Spleen (tissue), 11 donors: ENCODE measurements around the gene MINDY4. TPM values are rescaled to one million over a fixed set of nuclear protein-coding genes. Genes with fewer than 3 reads are reported as not detected.

Source experiments
- DNase-seq: peaks from one replicate; pipeline ENCODE4 v3.0.0-alpha.2; 2020
- H3K27ac ChIP-seq, 8 donors: fragments of 200-600 bp; sonication (generic) in 7 of 8; 1 replicate in 4 of 8; 2 replicates in 4 of 8; pipeline versions ENCODE4 v1.5.0 to v1.8.0; 2016 to 2021; ENCODE audit warnings: inconsistent platforms in 4 of 8, mild to moderate bottlenecking in 4 of 8, moderate library complexity in 1 of 8
- H3K27me3 ChIP-seq, 7 donors: fragments of 200-600 bp; sonication (generic) in 6 of 7; replicated peaks in 1 of 7; 1 replicate in 4 of 7; 2 replicates in 3 of 7; pipeline versions ENCODE4 v1.5.0 to v1.8.0; 2016 to 2021; ENCODE audit warnings: inconsistent platforms in 3 of 7, mild to moderate bottlenecking in 1 of 7
- H3K36me3 ChIP-seq, 6 donors: fragments of 200-600 bp; sonication (generic) in 5 of 6; 1 replicate in 4 of 6; 2 replicates in 2 of 6; pipeline versions ENCODE4 v1.5.0 to v1.8.0; 2016 to 2021; ENCODE audit warnings: inconsistent platforms in 2 of 6
- H3K4me1 ChIP-seq, 6 donors: fragments of 200-600 bp; sonication (generic) in 5 of 6; 1 replicate in 3 of 6; 2 replicates in 3 of 6; pipeline versions ENCODE4 v1.5.0 to v1.8.0; 2016 to 2021; ENCODE audit warnings: inconsistent platforms in 3 of 6
- H3K4me3 ChIP-seq, 8 donors: fragments of 200-600 bp; sonication (generic) in 7 of 8; 1 replicate in 4 of 8; 2 replicates in 4 of 8; pipeline versions ENCODE4 v1.5.0 to v1.8.0; 2016 to 2021; ENCODE audit warnings: inconsistent platforms in 4 of 8, mild to moderate bottlenecking in 4 of 8, moderate library complexity in 2 of 8
- H3K9me3 ChIP-seq, 8 donors: fragments of 200-600 bp; sonication (generic) in 7 of 8; 1 replicate in 4 of 8; 2 replicates in 4 of 8; pipeline versions ENCODE4 v1.5.0 to v1.8.0; 2016 to 2021; ENCODE audit warnings: inconsistent platforms in 4 of 8
- POLR2A ChIP-seq, 3 donors: fragments of 450-650 bp; IDR thresholded peaks; one replicate each; pipeline ENCODE4 v1.5.1; 2017; ENCODE audit warnings: antibody characterized with exemption in 3 of 3, mild to moderate bottlenecking in 1 of 3
- POLR2AphosphoS5 ChIP-seq, 3 donors: sonication (generic); formaldehyde crosslinking; IDR thresholded peaks; one replicate each; pipeline ENCODE4 v1.5.1; 2017; ENCODE audit warnings: antibody characterized with exemption in 3 of 3
- WGBS, 5 donors: extraction: QIAGEN DNeasy Blood & Tissue Kit in 3 of 5; methylation state at CpG; one replicate each; pipeline versions ENCODE4 v1.1.5 to v1.1.7; 2013 to 2018; 5-methylcytosine and 5-hydroxymethylcytosine counted together
- intact Hi-C: fragments of 100-400 bp; cut with DNase I; formaldehyde crosslinking; loops from one replicate; pipeline ENCODE4 v1.15.0; 2023; ENCODE audit warnings: low total_unique reads
- polyA plus RNA-seq, 3 donors: library from polyadenylated mRNA; stranded (reverse); fragments of 200-250 nt; gene quantifications; one replicate each; pipeline ENCODE4 v1.2.1, GENCODE V29; 2013
- total RNA-seq, 7 donors: library from RNA; depleted of rRNA in 3 of 7; stranded (reverse); fragments of >200 nt in 3 of 7; fragmentation: NEBNext Ultra II Directional in 4 of 7; extraction: Animal tissue kit (Norgen Biotek cat#: 25700) in 4 of 7; gene quantifications; one replicate each; pipeline versions ENCODE4 v1.1.0 to v1.2.1, GENCODE V29; 2016 to 2021
- TF ChIP-seq, protein P1 (sequence below), 11 experiments: fragments of 200-600 bp in 7 of 11; fragments of 450-650 bp in 4 of 11; sonication (generic) in 4 of 11; IDR thresholded peaks in 8 of 11; conservative IDR thresholded peaks in 3 of 11; 1 replicate in 7 of 11; 2 replicates in 4 of 11; pipeline versions ENCODE4 v1.4.0 to v1.8.0; 2016 to 2021; ENCODE audit warnings: antibody characterized with exemption in 11 of 11, inconsistent platforms in 4 of 11, mild to moderate bottlenecking in 1 of 11
- donor health status: healthy with polysubstance abuse.
- donor health status: DM: no; HTN: no; CAD: no; lungs with moderate emphysema.
- donor health status: DM: no; HTN: no; CAD: no.
- donor health status: Bipolar disorder and iron deficiency.
- donor health status: healthy.
- donor health status: DM: no; HTN: no; CAD: no.
- donor health status: DM: yes; HTN: yes; CAD: no.

MINDY4 gene
- total and polyA plus RNA-seq, 10 donors, result 0.63 to 7.0 (median 3.0) TPM

DNA sequence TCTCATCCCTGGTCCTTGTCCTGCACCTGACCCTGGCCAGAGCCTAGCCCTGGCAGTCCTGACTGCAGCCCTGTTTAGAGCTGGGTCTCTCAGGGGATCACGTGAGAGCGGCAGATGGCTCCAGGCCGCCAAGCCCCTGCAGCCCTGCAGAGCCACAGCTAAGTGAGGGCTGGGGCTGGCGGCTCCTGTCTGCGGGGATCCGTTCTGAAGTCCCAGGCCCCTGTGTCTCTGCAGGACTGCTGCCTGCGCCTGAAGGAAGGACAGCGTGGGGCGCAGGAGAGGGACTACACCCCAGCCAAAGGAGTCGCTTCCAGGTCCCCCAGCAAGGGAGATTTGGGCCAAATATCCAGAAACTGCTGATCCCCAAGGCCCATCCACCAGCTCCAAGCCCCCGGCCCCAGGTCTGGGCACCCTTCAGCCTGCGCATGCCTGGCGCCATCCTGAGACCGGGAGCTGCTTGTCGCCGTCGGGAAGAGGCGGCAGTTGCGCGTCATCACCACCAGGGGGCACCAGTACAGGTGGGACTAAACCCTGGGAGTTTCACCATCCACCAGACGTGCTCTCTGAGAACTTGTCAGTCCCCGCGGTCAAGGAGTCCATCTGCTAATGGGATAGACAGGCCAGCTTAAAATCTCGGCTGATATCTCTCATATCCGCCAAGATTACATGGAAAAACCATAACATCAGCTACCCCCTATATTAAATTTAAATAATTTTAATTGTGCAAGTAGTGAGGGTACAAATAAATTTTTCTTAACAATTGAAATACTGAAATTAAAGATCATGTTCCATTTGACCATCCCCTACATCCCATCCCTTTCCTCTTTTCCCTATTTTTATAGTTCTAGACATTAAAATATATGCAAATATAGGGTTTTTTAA lies 167.5 kb downstream of the MINDY4 start:
- Histone ChIP-seq H3K27ac (no peak overlapping the region), H3K27me3 (peaks cover 0 to 53% (median 18%) of the 10 kb centered on the region in 7 donors), H3K36me3 (no peaks in the 10 kb centered on the region), H3K9me3 (no peaks in the 10 kb centered on the region), H3K4me1 (peaks cover 0 to 7% (median 4%) of the 10 kb centered on the region in 6 donors), H3K4me3 (peak overlapping the region in 1 of 8 donors; percentile 20)
- 14 to 19% (median 19%) methylated on average over 22 to 25 of the region's 25 CpGs for WGBS, 5 donors
- TF ChIP-seq, protein P1, sequence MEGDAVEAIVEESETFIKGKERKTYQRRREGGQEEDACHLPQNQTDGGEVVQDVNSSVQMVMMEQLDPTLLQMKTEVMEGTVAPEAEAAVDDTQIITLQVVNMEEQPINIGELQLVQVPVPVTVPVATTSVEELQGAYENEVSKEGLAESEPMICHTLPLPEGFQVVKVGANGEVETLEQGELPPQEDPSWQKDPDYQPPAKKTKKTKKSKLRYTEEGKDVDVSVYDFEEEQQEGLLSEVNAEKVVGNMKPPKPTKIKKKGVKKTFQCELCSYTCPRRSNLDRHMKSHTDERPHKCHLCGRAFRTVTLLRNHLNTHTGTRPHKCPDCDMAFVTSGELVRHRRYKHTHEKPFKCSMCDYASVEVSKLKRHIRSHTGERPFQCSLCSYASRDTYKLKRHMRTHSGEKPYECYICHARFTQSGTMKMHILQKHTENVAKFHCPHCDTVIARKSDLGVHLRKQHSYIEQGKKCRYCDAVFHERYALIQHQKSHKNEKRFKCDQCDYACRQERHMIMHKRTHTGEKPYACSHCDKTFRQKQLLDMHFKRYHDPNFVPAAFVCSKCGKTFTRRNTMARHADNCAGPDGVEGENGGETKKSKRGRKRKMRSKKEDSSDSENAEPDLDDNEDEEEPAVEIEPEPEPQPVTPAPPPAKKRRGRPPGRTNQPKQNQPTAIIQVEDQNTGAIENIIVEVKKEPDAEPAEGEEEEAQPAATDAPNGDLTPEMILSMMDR (IDR thresholded peaks at IDR 0.05 in 8 of 11, conservative IDR thresholded peaks at IDR 0.05 in 3 of 11), result peak; percentile 60 to 95 (median 86)
- TF ChIP-seq POLR2A (IDR thresholded peaks at IDR 0.05), result no peak
- peak in 1 of 3 donors; percentile 25 for TF ChIP-seq POLR2AphosphoS5 (IDR thresholded peaks at IDR 0.05)
- intact Hi-C loops, result no loop called here
- peak; percentile 90 for DNase-seq

DNA sequence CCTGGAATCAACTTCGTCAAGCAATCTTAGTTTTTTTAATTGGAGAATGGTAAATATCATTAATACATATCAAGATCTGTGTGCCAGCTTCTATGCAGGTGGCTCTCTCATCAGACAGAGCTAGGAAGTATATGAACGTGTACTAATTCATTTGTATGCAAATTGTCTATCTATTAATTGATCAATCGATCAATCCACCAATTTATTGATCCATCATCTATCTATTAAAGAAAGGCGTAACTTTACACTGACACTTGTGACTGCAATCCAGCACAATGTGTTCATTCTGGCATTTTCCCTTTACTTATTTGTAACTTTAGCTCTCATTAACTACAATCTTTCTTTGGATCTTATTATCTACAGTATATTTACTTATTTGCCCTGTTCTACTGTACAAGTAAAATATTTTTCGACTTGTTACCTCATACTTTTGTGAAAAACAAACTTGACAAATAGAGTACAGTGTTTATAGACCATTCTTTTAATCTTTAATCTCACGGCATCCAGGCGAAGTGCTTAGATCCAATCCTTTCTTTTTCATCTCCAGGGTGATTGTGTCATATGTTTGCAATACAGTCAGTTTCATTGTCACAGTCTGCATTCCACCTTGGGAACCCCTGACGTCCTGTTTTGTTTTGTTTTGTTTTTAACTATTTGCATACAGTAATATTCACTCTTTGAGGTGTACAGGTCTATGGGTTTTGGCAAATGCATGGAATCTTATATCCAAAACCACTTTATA lies 170.5 kb downstream of the MINDY4 start:
- no peak overlapping the region for H3K4me3 ChIP-seq
- peaks cover 0 to 25% (median 21%) of the 10 kb centered on the region in 8 donors for H3K9me3 ChIP-seq
- intact Hi-C loops, result no loop called here
- TF ChIP-seq POLR2AphosphoS5 (IDR thresholded peaks at IDR 0.05), result no peak
- no peak for TF ChIP-seq POLR2A (IDR thresholded peaks at IDR 0.05)
- no peak overlapping the region for H3K27ac ChIP-seq
- DNase-seq, result no peak
- peaks cover 0 to 65% (median 18%) of the 10 kb centered on the region in 7 donors for H3K27me3 ChIP-seq
- no peaks in the 10 kb centered on the region for H3K36me3 ChIP-seq
- peaks cover 0 to 7% (median 4%) of the 10 kb centered on the region in 6 donors for H3K4me1 ChIP-seq
- 60 to 69% (median 61%) methylated on average over 8 of the region's 8 CpGs for WGBS, 5 donors

Other genes starting within 250 kb of the MINDY4 start
- gene GARS1, start 176.5 kb upstream of the MINDY4 start, total RNA-seq, result 10 to 100 TPM; 41.0 to 90.1 (median 54.4) TPM
- gene GARS1, start 176.5 kb upstream of the MINDY4 start, polyA plus RNA-seq, result 10 to 100 TPM; 45.1 to 53.6 (median 47.9) TPM
- not detected for gene CRHR2, start 89.0 kb upstream of the MINDY4 start, total RNA-seq
- not detected for gene CRHR2, start 89.0 kb upstream of the MINDY4 start, polyA plus RNA-seq
- 10 to 100 TPM in 6 of 7 donors, 1 to 10 TPM in 1; 8.8 to 40.3 (median 20.0) TPM for gene INMT, start 19.3 kb upstream of the MINDY4 start, total RNA-seq
- 10 to 100 TPM in 1 of 3 donors, 1 to 10 TPM in 2; 3.2 to 15.6 (median 7.8) TPM for gene INMT, start 19.3 kb upstream of the MINDY4 start, polyA plus RNA-seq
- gene AQP1, start 140.4 kb downstream of the MINDY4 start, total RNA-seq, result 10 to 100 TPM; 17.1 to 32.7 (median 23.2) TPM
- gene AQP1, start 140.4 kb downstream of the MINDY4 start, polyA plus RNA-seq, result 10 to 100 TPM in 2 of 3 donors, 1 to 10 TPM in 1; 4.4 to 34.3 (median 16.2) TPM
- gene GHRHR, start 192.5 kb downstream of the MINDY4 start, total RNA-seq, result not detected
- not detected for gene GHRHR, start 192.5 kb downstream of the MINDY4 start, polyA plus RNA-seq